Thyroid gland (tissue), 4 donors: ENCODE results near the gene VN1R2.

Experiments
- CTCF ChIP-seq, 6 experiments: fragments of 200-600 bp in 3 of 6; fragments of 450-650 bp in 3 of 6; sonication (generic) in 3 of 6; IDR thresholded peaks; one replicate each; pipeline ENCODE4 v1.5.1; 2016 to 2019; ENCODE audit warnings: antibody characterized with exemption in 6 of 6, mild to moderate bottlenecking in 2 of 6, inconsistent platforms in 1 of 6, moderate library complexity in 1 of 6
- POLR2A ChIP-seq, 2 donors: fragments of 450-650 bp; IDR thresholded peaks; one replicate each; pipeline ENCODE4 v1.6.1; 2017; ENCODE audit warnings: antibody characterized with exemption in 2 of 2, mild to moderate bottlenecking in 2 of 2, moderate library complexity in 1 of 2

GRCh38 chr19:53212703-53213320 lies 45.3 kb upstream of the VN1R2 start:
- TF ChIP-seq CTCF (IDR thresholded peaks at IDR 0.05) (no peak), POLR2A (IDR thresholded peaks at IDR 0.05) (no peak)
